NCI-H1436 (cell line): ENCODE results near the gene FGD4.

Experiments used
- DNase-seq: peaks from one replicate; lab custom pipeline; 2025; lab: John Stamatoyannopoulos, UW

FGD4 gene

DNA sequence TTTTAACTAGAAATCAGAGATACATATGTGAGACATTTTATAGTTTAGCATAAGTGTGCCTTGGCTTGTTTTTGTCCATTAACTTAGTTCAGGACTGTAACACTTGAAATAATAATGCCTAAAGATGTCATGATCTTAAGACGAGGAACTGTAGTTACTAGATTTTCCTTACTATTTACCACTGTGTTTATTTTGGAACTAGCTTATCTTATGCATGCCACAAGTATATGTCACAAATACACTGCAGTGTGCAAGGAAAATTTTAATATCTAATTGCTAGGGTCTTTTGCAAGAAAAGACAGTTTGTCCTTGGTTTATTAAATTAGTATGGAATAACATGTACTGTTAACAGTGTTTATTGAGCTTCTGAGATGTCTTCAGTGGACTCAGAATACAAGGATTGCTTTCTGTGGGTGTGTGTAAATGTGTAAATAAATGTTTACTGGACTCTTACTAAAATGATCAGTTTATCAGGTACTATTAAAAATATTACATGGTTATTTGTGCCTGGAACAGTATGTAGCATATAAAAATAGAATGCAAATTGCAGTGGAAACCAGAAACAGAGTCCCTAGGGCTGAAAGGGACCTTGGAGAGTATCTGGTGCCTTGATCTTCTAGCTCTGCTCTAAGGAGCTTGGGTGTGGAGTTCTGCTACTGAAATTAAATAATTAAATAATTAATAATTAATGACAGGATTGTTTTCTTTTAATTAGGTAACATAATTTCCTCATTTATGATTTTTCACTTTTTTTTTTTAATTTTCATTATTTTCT is 58.1 kb downstream of the FGD4 start:
- DNase-seq: no peak

DNA sequence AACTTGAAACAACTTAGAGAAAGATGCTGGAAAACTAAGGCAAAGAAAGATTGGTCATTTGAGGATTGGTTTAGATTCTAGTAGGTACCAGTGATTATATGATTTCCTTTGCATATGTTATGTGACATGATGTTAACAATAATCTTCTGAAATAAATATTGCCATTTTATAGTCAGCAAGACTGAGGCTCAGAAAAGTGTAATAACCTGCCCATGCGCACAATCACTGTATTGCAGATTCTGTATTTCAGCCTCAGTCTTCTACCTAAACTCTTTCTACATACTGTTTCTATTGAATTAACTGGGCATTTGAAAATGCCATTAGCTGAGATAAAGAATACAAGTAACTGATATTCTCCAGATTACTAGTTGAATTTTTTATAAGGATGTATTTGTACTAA is 61.3 kb downstream of the FGD4 start:
- DNase-seq: no peak

DNA sequence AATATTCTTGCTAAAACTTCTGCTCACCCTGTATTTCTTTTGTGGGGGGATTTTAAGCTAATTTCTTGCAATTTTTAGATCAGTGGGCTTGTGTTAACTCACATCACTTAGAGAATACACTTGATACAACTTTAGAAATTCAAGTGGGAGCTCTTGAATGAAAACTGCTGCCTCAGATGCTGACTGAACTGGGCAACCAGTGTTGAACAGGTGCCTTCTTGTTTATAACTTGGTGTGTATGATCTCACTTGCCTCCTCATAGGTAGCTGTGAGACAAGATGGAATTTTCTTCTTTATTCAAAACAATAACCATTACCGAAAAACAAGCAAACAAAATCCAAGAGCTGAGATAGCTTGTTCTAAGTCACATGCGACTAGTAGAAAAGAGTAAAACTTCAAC is 63.5 kb downstream of the FGD4 start:
- no peak for DNase-seq

DNA sequence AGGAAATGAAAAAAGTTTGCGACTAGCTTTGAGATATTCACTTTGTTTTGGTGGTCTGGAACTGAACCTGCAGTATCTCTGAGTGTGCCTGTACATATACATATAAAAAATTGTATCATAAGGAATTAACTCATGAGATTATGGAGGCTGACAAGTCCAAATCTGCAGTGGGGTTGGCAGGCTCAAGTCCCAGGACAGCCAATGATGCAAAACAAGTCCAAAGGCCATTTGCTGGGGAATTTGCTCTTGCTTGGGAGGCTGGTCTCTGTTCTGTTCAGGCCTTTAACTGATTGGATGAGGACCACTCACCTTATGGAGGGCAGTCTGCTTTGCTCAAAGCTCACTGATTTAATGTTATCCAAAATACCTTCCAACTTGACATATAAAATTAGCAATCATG is 66.8 kb downstream of the FGD4 start:
- no peak for DNase-seq

DNA sequence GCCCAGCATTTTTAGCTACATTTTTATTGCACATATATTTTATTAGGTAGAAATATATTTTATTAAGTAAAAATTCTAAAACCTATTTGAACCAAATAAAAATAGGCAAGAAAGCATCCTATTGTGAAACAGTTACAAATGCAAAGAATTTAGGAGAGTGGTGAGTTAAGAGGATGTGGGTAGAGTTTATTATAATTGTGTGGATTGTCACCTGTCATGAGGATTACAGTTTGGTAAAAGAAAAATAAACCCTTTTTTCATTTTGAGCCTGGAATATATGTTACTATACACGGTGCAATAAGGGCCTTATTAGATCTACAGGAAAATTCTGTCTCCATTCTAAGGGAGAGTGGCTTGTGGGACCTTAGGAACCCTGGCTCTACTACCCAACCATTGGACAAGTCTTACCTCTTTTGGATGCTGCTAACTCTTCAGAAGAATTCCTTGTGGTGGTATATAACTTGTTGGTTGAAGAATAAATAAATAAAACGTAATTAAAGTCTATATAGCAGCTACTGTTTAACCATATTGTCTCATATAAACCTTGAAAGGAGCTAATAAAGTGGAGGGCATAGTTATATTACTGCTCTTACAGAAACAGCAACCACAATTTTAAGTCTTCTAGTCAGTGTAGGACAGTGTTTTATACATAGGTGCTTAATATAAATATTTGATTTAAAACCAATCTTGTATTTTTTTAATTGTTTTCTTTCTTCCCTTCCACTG is 67.8 kb downstream of the FGD4 start:
- DNase-seq: no peak

DNA sequence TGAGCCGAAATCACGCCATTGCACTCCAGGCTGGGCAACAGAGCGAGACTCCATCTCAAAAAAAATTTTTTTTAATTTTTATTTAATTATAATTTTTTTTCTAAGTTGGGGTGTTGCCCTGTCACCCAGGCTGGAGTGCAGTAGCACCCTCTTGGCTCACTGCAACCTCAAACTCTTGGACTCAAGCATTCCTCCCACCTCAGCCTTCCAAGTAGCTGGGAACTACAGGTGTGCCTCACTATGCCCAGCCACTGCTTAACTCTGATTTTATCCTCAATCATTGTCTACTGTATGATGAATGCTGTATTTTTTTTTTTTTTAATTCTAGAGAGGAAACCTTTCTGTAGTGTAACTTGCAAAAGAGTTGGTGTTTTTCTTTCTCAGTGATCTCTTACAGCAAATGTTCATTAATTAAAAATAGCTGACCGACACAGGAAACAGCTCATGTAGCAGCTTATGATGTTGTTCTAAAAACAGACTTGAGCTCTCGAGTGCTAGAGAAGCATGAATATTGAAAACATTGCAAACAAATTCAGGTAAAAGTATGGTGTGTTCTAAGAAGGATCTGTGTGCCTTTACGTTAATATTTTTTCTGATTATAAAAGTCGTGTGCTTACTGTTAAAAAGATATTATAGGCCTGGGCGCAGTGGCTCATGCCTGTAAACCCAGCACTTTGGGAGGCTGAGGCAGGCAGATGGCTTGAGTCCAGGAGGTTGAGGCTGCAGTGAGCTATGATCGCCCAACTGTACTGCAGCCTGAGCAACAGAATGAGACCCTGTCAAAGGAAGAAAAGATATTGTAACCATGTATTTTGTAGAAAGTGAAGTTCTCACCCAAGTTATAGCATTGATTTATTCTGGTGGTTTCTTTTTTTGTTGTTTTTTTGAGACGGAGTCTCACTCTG is 68.9 kb downstream of the FGD4 start:
- DNase-seq: no peak

DNA sequence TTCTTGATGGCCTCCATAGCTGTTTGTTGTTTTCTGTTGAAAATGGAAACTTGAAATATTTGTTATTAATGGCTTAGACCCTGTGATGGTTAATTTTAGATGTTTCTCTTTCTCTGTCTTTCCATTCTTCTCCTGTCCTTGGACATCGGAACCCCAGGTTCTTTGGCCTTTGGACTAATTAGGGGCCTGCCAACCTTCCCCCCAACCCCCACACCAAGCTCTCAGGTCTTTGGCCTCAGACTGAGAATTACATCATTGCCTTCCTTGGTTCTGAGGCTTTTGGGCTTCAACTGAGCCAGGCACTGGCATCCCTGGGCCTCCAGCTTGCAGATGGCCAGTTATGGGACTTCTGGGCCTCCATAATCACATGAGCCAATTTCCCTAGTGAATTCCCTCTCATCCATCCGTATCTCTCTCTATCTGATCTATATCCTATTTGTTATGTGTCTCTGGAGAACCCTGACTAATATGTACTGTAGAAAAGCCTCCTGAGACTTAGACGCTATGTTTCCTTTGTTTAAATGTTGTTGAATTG is 71.6 kb downstream of the FGD4 start:
- no peak for DNase-seq

DNA sequence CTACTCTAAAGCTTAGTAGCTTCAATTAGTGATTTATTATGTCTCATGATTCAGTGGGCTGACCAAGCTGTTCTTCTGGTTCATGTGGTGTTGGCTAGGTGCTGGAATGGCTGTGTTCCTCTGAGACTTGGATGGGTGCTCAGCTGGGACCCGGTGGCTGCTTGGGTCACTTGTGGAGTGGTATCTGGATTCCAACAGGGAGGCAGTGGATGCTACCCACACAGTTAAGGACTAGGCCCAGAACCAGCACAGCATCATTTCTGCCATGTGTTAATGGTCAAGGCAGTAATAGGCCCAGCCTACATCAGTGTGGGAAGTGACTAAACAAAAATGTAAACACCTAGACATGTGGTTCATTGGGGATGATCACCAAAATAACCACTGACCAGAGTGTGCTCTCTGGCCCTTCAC is 72.2 kb downstream of the FGD4 start:
- no peak for DNase-seq

DNA sequence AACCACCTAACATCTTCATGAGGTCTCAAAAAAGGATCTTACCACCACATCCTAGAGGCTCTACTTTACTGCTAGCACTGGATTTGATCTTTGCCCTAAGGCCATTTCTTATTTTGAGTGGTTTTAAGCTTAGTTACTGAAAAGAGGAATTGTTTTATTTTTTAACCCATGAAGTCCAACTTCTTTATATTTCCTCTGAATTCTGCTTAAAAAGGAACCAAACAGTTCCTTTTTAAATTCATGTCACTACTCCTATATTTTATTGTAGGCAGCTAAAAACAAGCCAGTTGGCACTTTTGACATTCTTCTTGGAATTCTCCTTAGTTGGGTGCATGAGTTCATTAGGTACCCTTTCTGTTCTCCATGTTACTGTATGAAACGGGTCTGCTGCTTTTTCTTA is 76.4 kb downstream of the FGD4 start:
- DNase-seq: no peak

DNA sequence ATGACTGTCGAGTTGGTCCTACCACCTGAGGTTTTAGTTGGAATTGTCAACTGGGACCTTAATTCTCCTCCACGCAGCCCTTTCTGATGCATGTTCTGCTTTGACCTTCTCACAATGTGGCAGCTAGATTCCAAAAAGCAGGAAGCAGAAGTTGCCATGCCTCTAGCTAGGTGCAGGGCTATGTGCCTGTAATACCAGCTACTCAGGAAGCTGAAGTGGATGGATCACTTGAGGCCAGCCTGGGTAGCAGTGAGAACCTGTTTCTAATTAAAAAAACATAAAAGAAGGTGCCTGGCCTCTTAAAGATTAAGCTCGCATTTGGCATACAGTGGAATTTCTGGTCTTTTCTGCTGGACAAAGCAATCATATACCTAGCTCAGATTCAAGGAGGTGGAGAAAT is 77.1 kb downstream of the FGD4 start:
- DNase-seq: no peak

DNA sequence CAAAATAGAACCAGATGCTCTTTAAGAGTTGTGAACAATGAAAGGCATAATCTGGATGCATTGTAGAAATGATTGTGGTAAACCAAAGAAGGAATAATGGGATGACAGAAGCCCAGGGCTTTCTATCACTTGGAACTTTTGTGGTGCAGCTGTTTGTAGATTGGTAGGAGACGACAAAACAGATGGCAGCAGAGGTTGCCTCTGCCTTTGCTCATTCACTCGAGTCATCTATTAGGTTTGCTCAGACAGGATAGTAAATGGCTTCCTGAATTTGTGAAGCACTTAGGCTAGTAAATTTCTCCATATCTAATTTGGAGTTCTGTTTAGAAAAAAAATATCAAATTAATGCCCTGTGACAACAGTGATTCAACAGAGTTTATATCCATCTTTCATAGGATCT is 78.4 kb downstream of the FGD4 start:
- DNase-seq: no peak

DNA sequence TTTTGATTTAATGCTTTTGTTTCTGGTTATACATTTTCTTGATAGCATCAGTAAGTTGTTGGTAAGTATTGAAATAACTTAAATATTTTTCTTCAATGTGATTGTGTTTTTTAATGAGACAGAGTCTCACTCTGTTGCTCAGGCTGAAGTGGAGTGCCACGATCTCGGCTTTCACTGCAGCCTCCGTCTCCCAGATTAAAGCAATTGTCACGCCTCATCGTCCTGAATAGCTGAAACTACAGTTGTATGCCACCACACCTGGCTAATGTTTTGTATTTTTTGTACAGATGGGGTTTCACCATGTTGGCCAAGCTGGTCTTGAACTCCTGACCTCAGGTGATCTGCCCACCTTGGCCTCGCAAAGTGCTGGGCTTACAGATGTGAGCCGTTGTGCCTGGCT is 78.8 kb downstream of the FGD4 start:
- DNase-seq: no peak

DNA sequence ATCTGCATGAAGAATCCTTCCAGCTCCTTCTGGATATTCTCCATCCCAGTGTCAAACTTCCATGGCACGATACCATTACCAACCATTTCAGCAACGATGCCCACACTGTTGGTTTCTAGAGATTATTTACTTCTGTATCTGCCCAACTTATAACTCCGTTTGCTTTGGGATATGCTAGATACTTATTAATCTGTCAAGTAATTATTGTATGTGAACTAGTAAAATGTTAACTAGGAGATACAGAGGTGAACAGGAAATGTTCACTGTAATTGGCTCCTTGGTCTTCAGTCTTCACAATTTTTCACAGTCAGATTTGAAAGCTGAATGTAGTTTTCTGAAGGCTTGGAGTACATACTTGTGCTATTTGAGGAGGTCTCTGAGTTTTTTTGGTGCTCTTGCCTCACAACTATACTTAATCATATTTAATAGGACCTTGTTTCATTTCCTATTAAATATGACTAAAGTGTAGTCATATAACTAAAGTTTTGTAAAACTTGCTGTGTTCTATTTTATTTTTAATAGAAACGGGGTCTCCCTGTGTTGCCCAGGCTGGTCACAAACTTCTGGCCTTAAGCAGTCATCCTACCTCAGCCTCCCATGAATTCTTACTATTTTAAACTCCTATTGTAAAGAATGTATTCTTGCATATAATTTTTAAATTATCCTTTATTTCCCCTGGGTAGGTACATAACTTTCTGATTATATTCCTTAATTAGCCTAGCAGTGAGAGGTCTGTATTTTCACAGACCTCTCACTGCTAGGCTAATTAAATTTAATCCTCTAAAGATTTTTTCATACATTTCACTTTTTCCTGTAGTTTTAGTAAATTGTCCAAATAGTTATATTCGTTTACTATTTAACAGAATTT is 79.7 kb downstream of the FGD4 start:
- no peak for DNase-seq

DNA sequence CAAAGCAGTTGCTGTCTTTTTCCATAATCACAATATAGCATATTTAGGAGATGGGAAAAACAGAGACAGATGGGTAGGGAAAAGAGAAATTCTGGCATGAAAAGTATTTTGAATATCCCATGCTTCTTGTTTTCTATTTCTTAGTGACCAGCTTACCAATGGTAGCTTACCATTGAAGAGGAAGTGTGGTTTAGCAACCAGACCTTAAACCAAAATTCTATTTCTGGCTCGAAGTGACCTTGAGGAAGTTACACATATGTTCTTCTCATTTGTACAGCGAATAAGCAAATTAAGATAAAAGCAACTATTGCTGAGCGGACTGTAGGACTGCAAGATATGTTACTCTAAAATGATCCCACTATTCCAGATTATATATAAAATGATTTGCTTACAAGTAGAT is 82.9 kb downstream of the FGD4 start:
- DNase-seq: no peak

DNA sequence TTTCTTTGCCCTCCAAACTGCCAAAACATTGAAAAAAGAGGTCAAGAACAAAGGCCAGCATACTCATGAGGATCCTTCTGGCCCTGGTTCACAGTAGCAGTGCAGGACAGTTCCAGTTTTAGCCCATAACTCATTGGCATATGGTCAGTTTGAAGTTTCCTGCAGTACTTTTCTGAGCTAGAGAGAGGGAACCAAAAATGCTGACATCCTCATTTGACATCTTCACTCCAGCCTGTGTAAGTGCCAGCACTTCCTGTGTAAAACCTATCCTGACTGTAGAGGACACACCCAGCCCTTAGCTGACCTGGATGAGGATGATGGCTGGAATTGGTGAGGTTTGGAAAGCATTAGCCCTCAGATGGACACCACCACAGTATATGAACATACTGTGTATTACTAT is 84.1 kb downstream of the FGD4 start:
- no peak for DNase-seq

DNA sequence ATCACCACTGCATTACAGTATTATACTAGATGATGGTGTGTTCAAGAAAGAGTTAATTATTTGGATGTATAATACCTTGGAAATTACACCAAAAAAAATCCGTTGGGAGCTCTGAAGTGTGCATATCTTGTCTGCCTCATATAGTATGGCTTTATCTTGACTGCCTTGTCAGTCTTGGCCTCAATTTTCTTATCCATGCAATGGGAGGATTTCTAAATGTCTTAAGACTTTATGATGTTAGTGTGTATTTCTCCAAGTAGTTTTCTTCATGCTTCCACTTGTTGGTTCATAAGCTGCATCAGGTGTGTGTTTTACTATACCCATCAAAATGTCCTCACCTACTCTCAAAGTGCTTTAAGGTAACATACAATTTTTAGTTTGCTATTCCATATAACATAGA is 84.6 kb downstream of the FGD4 start:
- no peak for DNase-seq

DNA sequence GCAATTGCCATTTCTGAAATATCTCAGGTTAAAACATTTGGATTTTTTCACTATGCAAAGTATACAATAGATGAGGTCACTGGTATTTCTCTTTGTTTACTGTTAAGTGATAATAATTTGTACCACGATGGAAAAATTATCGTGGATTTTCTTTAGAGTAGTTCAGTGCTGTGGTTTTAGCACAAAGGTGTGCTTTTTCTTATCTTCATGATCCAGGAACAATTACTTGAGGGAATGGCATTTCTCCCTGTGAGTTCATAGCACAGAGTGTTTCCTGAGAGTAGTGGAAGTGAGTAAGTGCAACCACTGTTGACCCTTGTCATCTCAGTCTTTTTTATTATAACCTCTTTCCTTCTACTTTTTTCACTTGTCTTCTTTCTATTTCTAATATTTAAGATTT is 86.8 kb downstream of the FGD4 start:
- no peak for DNase-seq

DNA sequence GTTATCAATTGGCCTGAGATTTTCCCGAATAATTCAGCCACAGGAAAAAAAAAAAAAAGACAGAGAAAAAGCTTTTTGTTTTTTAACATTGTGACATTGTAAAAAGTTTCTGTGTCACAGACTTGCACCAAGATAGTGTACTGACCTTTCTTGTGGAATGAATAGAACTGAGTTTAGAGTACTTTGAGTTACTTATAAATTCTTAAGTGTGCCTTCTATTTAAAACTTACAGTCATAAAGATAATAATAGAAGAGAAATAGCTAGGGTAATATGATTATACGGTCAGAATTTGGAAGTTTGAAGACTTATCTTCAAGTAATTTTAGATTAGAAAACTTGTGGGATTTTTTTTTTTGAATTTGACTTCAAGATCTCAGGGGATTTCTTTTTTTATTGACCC is 88.8 kb downstream of the FGD4 start:
- DNase-seq: no peak

DNA sequence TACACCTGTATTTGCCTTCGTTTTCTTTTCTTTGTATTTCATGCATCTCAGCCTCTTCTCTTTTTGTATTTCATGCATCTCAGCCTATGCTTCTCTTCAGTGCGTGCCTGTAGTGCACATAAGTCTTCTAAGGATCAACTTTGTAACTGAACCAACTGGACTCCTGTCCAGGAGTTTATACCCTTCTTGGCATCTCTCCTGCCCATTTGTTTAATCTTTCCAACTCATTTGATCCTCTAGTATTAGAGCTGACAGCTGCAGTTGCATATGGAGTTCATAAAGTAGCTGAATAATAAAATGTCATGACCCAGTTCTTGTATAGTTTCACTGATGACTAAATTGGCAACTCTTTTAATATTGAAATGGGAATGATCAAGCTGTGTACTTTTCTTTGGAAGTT is 89.7 kb downstream of the FGD4 start:
- DNase-seq: no peak

DNA sequence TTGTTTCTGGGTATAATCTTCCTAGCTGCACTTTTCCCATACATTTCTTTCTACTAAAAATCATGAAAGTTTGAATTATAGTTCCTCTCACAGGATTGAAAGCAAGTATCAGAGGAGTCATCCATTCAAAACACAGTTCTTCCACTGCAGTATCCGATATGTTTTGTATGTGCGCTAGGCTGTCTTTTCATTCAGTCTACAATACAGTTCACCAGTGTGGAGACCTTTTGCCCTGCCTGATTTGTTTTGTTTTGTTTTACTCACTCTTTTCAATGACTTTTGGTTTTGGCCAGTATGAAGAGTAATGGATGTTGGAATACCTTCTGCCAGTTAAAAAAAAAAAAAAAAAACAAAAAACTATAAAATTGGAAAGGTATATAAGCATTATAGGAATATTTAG is 91.4 kb downstream of the FGD4 start:
- DNase-seq: no peak

DNA sequence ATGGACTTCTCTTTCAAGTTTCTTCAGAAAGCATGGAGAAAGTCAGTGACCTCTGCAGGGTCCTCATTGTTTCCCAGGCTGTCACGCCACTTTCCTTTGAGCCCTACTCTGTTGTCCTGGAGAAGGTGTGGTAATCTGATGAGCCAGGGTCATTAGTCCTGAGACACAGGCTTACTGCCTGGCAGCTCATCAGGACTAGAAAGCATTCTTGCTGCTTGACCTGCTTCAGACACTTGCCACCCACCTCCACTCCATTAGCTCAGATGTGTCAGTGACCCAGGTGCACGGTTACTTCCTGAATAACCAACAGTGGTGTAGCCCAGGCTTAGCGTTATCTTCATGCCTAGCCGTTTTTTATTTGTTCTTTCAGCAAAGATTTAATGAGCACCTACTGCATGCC is 93.9 kb downstream of the FGD4 start:
- no peak for DNase-seq

DNA sequence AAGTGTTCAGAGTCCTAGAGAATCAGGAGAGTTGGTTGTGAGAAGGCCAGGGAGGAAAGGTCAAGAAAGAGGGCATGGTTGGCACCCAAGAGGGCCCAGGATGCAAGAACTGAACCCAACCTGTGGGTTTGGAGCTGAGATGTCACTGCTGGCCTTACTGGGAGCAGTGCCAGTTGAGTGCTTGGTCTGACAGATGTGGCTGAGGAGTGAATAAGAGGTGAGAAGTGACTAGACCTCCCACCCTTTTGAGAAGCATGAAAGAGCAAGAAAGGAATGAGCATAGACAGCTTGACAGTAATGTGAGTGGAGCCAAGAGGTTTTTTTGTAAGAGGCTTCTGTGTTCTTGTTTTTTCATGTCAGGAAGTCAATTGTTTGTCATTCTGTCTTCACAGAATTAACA is 95.3 kb downstream of the FGD4 start:
- no peak for DNase-seq
